ENCODE results near the gene PDE6C.

The PDE6C gene

DNA sequence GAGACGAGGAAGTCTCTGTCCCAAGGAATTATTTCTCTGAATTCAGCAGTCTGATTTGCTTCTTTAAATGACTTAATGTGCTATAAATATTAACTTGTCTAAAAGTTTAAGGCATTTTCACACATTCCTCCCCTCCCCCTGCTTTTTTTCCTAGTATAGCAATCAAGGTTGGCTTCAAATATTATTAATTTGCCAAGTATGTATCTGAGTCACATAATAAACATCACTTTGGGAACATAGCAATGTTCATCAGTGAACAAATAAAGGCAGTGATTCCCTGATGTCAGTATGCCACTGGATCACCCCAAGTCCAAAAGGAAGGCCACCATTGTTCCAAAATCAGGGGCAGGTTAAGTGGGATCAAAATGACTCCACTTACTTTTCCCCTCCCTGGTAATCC, 40.5 kb downstream of the PDE6C start:
- no peak for DNase-seq (ENCODE audit: low read depth)
- H3K4me3 ChIP-seq (ENCODE audit: control insufficient read depth, low read depth, low read length): no peak overlapping the region
- TF ChIP-seq, protein P1, sequence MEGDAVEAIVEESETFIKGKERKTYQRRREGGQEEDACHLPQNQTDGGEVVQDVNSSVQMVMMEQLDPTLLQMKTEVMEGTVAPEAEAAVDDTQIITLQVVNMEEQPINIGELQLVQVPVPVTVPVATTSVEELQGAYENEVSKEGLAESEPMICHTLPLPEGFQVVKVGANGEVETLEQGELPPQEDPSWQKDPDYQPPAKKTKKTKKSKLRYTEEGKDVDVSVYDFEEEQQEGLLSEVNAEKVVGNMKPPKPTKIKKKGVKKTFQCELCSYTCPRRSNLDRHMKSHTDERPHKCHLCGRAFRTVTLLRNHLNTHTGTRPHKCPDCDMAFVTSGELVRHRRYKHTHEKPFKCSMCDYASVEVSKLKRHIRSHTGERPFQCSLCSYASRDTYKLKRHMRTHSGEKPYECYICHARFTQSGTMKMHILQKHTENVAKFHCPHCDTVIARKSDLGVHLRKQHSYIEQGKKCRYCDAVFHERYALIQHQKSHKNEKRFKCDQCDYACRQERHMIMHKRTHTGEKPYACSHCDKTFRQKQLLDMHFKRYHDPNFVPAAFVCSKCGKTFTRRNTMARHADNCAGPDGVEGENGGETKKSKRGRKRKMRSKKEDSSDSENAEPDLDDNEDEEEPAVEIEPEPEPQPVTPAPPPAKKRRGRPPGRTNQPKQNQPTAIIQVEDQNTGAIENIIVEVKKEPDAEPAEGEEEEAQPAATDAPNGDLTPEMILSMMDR (IDR thresholded peaks at IDR 0.05; ENCODE audit: control insufficient read depth, insufficient read depth, low read depth, low read length, missing control alignments): no peak

DNA sequence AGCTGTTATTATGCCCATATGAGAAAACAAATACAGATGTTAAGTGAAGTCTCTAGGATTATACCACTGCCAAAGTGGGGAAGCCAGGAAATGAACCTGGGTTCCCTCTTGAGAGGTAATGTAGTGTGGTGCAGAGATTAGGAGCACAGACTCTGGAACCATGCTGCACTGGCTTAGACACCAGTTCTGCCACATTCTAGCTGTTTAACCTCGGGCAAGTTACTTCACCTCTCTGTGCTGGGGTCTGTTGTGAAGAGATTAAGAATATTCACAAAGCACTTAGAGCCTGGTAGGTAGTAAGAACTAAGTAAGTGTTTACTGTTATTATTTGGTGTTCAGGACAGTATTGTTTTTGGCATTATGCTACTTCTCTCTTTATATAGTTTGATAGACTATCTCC, 41.9 kb downstream of the PDE6C start:
- H3K4me3 ChIP-seq (ENCODE audit: control insufficient read depth, low read depth, low read length): no peak overlapping the region
- TF ChIP-seq, protein P1 (IDR thresholded peaks at IDR 0.05; ENCODE audit: control insufficient read depth, insufficient read depth, low read depth, low read length, missing control alignments): no peak
- no peak for DNase-seq (ENCODE audit: low read depth)

DNA sequence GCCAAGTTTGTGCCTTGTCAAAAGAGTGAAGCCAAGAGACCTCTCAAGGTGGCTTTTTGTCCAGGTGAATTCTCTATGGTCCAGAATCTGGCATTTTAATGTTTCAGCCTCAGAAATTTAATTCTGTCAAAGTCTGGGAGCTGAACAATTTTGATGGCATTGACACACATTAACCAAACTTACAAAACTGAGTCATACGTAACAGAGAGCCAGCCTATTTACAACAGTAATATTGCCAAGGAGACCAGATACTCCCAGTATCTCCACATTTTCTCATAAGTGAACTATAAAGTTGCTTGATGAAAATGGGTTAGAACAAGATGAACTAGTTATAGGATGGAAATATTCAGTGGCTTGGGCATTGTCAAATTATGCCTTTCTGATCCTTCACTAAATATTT, 43.8 kb downstream of the PDE6C start:
- TF ChIP-seq, protein P1 (IDR thresholded peaks at IDR 0.05; ENCODE audit: control insufficient read depth, insufficient read depth, low read depth, low read length, missing control alignments): no peak
- no peak overlapping the region for H3K4me3 ChIP-seq (ENCODE audit: control insufficient read depth, low read depth, low read length)
- no peak for DNase-seq (ENCODE audit: low read depth)

DNA sequence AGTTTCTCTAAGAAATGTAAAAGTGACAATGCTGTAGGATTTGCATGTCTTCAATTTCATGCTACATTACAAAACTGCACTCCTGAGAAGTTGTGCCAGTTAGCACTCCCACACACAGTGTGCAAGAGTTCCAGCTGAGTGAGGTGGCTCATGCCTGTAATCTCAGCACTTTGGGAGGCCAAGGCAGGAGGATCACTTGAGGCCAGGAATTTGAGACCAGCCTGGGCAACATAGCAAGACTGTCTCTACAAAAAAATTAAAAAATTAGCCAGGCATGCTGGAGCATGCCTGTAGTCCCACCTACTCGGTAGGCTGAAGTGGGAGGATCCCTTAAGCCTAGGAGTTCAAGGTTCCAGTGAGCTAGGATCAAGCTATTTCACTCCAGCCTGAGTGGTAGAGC, 45.4 kb downstream of the PDE6C start:
- TF ChIP-seq, protein P1 (IDR thresholded peaks at IDR 0.05; ENCODE audit: control insufficient read depth, insufficient read depth, low read depth, low read length, missing control alignments): no peak
- no peak for DNase-seq (ENCODE audit: low read depth)
- no peak overlapping the region for H3K4me3 ChIP-seq (ENCODE audit: control insufficient read depth, low read depth, low read length)

DNA sequence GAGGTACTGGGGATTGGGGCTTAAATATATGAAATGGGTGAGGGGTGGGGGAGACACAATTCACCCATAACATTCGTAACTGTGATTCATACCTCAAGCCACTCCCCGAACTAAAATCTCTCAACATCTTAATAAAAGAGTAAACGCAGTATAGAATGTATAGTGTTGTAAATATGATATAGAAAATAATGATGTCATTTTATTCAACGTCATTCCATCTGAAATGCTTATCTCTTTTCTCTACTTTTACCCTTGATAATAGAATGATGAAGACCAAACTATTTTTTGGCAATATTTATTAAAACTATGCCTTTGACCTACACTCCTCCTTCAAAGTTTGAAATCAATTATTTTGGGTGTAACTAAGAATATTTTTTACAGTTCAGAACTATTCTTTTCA, 53.7 kb downstream of the PDE6C start:
- TF ChIP-seq, protein P1 (IDR thresholded peaks at IDR 0.05; ENCODE audit: control insufficient read depth, insufficient read depth, low read depth, low read length, missing control alignments): no peak
- DNase-seq (ENCODE audit: low read depth): no peak
- H3K4me3 ChIP-seq (ENCODE audit: control insufficient read depth, low read depth, low read length): no peak overlapping the region

DNA sequence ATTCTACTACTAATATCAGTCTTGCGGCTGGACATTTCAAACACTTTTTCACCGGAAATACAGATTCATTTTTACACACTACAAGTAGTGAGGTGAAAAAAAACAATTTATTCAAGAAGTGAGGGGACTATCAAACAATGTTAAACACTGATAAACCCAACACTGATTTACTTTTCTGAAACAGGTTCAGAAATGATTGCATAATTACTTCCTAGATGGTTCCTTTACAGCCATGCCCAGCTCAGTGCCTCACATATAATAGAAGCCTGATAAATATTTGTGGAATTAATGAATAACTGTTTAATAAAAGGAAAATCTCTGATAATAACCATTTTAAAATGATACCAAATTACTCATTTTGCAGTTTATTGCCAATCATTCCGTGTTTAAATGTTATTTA, 55.5 kb downstream of the PDE6C start:
- no peak for DNase-seq (ENCODE audit: low read depth)
- TF ChIP-seq, protein P1 (IDR thresholded peaks at IDR 0.05; ENCODE audit: control insufficient read depth, insufficient read depth, low read depth, low read length, missing control alignments): no peak

DNA sequence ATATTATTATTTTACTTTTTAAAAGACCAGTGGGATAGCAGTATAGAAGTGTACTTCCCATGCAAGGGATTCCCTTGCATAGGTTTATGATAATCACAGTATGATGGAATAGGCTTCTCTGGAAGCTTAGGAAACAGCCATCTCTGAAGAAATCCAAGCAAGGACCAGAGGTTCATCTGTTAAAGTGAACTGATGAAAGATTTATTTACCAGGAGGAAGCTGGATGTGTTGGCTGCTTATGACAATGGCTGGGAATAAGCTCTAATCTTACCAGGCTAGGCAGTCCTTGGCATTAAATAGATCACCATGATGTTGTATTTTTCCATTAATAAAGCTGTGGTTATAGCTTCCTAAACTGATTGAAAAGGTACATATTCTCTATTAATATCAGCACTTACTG, 58.0 kb downstream of the PDE6C start:
- DNase-seq (ENCODE audit: low read depth): no peak
- no peak overlapping the region for H3K4me3 ChIP-seq (ENCODE audit: control insufficient read depth, low read depth, low read length)
- TF ChIP-seq, protein P1 (IDR thresholded peaks at IDR 0.05; ENCODE audit: control insufficient read depth, insufficient read depth, low read depth, low read length, missing control alignments): no peak

More for the DNA sequence above, 55.5 kb downstream of the PDE6C start:
- no peak overlapping the region for H3K4me3 ChIP-seq (ENCODE audit: control insufficient read depth, low read depth, low read length)
